Measurements from ENCODE around the gene IL15RA.

DNA sequence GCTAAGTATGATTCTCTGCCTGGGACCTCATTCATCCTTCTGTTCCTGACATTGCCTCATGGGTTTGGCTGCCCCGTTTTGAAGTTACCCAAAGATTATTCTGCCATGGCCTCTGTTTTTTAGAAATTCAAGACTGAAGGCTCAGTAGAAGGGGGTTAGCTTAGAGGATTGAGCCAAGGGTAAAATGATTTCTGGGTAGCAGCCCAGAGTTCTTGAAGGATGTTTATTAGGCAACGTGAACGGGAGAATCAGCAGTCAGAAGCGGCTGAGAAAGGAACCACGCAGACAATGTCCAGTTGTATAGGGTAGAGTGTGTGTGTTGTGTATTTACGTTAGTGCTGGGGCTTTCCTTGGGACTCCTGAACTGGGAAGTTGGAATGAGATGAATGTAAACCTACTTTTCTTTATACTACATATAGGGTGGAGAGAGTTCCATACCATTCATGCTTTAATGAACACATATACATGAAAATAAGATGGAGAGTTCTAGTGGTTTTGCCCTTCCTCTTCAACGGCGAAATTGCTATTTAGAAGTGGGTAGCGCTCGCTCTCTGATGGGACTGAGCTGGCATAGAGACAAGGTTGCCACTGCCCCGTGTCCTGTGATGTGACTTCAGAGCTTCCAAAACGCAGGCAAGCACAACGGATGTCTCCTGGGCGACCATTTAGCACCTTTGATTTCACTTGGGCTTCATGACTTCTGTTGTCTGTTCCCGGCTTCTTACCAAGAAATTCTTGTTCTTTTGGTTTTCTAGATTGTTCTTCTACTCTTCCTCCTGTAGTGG lies 35.0 kb upstream of the IL15RA start:
- no peak for TF ChIP-seq POLR2A (IDR thresholded peaks at IDR 0.05; ENCODE audit: low read depth, low read length)
- TF ChIP-seq, protein P1, sequence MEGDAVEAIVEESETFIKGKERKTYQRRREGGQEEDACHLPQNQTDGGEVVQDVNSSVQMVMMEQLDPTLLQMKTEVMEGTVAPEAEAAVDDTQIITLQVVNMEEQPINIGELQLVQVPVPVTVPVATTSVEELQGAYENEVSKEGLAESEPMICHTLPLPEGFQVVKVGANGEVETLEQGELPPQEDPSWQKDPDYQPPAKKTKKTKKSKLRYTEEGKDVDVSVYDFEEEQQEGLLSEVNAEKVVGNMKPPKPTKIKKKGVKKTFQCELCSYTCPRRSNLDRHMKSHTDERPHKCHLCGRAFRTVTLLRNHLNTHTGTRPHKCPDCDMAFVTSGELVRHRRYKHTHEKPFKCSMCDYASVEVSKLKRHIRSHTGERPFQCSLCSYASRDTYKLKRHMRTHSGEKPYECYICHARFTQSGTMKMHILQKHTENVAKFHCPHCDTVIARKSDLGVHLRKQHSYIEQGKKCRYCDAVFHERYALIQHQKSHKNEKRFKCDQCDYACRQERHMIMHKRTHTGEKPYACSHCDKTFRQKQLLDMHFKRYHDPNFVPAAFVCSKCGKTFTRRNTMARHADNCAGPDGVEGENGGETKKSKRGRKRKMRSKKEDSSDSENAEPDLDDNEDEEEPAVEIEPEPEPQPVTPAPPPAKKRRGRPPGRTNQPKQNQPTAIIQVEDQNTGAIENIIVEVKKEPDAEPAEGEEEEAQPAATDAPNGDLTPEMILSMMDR (IDR thresholded peaks at IDR 0.05; ENCODE audit: extremely low read depth in 1 of 2, insufficient read depth in 1 of 2, low read depth in 1 of 2, low read length in 2 of 2): no peak
- no peak for TF ChIP-seq EZH2 (IDR thresholded peaks at IDR 0.05; ENCODE audit: borderline replicate concordance, low read depth, low read length, severe bottlenecking)

All from endothelial cell of umbilical vein (primary cell).